Breast epithelium (tissue), 3 donors: ENCODE data around the gene PRKAA2.

Source experiments
- POLR2A ChIP-seq: fragments of 450-650 bp; IDR thresholded peaks from one replicate; pipeline ENCODE4 v1.6.1; 2016; ENCODE audit warnings: antibody characterized with exemption, mild to moderate bottlenecking, moderate library complexity
- POLR2AphosphoS5 ChIP-seq, 3 donors: sonication (generic); formaldehyde crosslinking; IDR thresholded peaks; one replicate each; pipeline ENCODE4 v1.6.1; 2017; ENCODE audit warnings: antibody characterized with exemption in 3 of 3
- TF ChIP-seq, protein P1 (sequence below), 3 donors: fragments of 450-650 bp; IDR thresholded peaks; one replicate each; pipeline ENCODE4 v1.5.1; 2016 to 2017; ENCODE audit warnings: antibody characterized with exemption in 3 of 3, mild to moderate bottlenecking in 3 of 3, moderate library complexity in 3 of 3

DNA sequence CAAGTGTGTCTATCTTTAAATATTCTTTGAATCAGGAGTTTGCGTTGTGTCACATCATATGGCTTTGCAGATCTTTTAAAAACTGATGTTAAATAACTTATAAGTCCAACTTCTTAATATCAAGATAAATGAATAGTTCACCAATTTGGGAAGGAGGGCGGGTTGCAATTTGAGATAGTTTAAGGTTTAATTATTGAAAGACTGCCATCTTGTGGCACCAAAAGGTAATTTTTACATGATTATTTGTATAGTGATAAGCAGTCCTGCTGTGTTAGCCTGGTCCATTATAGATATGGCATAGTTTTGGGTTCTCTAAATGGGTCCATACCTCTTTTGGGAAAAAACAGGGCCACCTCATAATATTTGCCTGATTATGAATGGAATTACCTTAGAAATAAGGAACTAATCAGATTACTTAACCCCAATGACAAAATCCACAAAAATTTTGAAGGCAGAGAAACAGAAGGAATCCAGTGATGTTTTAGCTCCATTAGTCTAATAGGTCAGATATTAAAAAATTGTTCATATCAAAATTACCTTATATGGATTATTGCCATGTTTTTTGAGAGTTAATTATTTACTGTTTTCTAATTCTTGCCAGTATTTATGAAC is 64.3 kb downstream of the PRKAA2 start:
- TF ChIP-seq POLR2AphosphoS5 (IDR thresholded peaks at IDR 0.05) (no peak), POLR2A (no peak)
- TF ChIP-seq, protein P1, sequence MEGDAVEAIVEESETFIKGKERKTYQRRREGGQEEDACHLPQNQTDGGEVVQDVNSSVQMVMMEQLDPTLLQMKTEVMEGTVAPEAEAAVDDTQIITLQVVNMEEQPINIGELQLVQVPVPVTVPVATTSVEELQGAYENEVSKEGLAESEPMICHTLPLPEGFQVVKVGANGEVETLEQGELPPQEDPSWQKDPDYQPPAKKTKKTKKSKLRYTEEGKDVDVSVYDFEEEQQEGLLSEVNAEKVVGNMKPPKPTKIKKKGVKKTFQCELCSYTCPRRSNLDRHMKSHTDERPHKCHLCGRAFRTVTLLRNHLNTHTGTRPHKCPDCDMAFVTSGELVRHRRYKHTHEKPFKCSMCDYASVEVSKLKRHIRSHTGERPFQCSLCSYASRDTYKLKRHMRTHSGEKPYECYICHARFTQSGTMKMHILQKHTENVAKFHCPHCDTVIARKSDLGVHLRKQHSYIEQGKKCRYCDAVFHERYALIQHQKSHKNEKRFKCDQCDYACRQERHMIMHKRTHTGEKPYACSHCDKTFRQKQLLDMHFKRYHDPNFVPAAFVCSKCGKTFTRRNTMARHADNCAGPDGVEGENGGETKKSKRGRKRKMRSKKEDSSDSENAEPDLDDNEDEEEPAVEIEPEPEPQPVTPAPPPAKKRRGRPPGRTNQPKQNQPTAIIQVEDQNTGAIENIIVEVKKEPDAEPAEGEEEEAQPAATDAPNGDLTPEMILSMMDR (IDR thresholded peaks at IDR 0.05): peak; percentile 37 to 69 (median 40)
